HL-60/S4 treated with retinoic acid at 250 ng/mL for 4 days and 3 days (cell line): ENCODE data around the gene STEEP1.
"Not testable (repeated sequence)": the region's sequence is repeated elsewhere in the genome, so short reads cannot be mapped to it uniquely, and the experiment has no call there.

Source experiments
- in situ Hi-C: fragments of 300-500 bp; cut with MboI; formaldehyde crosslinking; loops from 2 replicates; pipeline ENCODE4 v1.7.0; 2022; ENCODE audit warnings: low sequenced_read_pairs

The STEEP1 gene

GRCh38 chrX:119537487-119537886 is 27.7 kb downstream of the STEEP1 start:
- in situ Hi-C loops: no loop called here

DNA sequence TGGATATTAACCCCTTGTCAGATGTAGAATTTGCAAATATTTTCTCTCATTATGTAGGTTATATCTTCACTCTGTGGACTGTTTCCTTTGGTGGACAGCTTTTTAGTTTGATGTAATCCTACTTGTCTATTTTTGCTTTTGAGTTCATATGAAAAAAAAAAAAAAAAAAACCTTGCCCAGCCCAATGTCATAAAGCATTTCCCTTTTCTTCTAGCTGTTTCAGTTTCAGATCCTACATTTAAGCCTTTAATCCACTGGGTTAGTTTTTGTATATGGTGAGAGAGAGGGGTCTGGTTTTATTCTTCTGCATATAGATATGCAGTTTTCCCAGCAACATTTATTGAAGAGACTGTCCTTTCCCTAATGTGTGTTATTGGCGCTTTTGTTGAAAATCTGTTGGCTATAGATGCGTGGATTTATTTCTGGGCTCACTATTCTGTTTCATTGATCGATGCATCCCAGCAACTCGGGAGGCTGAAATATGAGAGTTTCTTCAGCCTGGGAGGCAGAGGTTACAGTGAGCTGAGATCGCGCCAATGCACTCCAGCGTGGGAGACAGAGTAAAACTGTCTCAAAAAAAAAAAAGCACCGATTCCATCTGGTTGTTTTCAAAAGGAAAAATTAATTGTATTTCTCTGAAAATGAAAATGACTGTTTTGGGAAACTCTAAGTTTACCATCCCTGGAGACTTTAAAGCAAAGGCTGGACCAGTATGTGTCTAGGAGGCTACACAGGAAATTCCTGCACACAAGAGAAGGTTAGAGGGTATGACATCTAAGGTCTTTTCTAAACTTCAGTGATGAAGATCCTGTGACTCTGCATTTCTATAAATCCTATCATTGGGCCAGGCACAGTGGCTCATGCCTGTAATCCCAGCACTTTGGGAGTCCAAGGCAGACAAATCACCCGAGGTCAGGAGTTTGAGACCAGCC is 35.6 kb downstream of the STEEP1 start:
- in situ Hi-C loops: no loop called here

GRCh38 chrX:119523664-119524184 is 41.5 kb downstream of the STEEP1 start:
- in situ Hi-C loops: no loop called here

DNA sequence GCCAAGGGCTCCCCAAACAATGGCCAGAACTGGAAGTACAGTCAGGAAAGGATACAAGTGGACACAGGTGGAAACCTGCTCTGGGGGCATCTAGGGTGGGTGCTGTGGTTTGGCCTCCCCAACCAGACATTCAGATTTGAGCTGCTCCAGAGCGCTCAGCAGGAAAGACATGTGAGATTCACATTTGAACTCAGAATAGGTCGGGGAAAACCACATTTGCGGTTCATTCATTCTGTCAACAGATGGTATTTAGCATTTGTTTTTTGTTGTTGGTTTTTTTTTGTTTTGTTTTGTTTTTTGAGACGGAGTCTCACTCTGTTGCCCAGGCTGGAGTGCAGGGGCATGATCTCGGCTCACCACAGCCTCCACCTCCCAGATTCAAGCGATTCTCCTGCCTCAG is 44.0 kb downstream of the STEEP1 start:
- in situ Hi-C loops: no loop called here

DNA sequence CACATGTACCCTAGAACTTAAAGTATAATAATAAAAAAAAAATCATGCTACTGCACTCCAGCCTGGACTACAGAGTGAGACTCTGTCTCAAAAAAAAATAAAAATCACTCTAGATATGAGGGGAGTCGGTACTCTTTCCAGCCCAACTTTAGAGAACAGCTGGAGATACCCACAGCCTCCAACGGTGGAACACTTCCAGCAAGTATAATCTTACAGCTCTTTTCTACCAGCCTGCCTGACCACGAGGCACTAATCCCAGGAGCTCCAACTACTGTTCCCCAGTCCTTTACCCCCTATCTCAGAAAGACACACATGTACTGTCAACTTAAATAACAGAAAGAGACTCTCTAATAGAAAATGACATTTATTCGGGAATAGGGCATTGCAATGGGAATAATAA is 46.8 kb downstream of the STEEP1 start:
- in situ Hi-C loops: no loop called here

GRCh38 chrX:119516157-119516702 is 49.0 kb downstream of the STEEP1 start:
- in situ Hi-C loops: no loop called here

DNA sequence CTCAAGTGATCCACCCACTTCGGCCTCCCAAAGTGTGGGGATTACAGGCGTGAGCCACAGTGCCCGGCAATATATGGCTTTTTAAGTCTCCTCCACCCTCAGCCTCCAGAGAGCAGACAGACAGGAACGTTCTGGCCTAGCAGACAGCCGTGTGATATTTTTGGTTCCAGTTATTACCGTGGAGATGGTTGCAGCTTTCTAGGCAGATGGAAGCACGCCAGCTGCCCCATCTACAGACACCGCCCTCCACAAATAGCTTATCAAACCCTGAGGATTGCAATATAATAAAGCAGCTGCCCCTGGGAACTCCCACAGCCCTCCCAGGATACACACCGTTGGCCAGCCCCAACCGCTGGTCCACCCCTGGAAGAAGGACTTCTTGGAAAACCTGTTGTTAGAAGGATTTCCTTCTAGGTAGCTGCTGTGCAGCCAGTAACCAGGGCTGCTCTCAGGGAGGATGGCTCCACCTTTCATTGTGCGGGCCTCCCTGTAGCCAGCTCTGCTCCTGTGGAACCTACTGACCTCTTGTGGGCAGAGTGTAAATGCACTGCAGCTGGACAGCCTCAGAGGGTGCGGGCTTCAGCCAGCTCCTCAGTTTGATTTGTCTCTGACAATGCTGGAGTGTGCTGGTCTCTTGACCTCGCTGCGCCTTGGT is 52.9 kb downstream of the STEEP1 start:
- in situ Hi-C loops: no loop called here

GRCh38 chrX:119507206-119507605 is 58.0 kb downstream of the STEEP1 start:
- in situ Hi-C loops: no loop called here

DNA sequence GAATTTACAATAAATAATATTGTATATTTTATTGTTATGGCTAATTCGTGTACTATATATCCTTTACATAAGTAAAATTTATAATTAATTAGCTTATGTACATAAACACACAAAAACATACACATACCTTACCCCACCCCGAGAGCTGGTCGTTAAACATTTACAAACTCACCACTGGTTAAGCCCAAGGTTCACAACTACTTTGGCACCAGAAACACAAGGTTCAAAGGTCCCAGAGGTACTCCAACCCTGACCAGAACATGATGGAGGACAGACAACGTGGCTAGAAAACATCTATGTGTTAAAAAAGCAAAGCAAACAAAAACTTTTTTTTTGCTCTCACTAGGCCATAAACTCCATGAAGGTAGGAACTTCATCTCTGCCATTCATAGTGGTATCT is 59.3 kb downstream of the STEEP1 start:
- in situ Hi-C loops: no loop called here

- in situ Hi-C loops: not testable (repeated sequence)
Measured at GRCh38 chrX:119505145-119505544, 60.1 kb downstream of the STEEP1 start.

DNA sequence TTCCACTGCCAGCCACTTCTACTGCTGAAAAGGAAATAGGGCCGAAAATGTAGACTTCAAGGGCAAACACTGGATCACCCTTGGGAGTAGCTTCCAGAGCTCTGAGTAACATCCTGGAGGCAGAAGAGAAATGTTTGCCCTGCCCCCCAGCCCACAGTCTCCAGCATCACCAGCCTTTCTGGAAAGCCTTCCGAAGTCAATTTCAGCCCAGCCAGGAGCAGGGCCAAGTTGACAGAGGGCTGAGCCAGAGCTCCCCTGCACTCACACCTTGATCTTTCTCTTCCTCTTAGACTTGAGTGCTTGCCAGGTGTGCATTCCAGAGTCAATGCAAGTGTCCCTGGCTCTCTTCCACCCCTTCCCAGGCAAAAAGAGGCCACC is 61.7 kb downstream of the STEEP1 start:
- in situ Hi-C loops: no loop called here

GRCh38 chrX:119502727-119503483 is 62.3 kb downstream of the STEEP1 start:
- in situ Hi-C loops: no loop called here

DNA sequence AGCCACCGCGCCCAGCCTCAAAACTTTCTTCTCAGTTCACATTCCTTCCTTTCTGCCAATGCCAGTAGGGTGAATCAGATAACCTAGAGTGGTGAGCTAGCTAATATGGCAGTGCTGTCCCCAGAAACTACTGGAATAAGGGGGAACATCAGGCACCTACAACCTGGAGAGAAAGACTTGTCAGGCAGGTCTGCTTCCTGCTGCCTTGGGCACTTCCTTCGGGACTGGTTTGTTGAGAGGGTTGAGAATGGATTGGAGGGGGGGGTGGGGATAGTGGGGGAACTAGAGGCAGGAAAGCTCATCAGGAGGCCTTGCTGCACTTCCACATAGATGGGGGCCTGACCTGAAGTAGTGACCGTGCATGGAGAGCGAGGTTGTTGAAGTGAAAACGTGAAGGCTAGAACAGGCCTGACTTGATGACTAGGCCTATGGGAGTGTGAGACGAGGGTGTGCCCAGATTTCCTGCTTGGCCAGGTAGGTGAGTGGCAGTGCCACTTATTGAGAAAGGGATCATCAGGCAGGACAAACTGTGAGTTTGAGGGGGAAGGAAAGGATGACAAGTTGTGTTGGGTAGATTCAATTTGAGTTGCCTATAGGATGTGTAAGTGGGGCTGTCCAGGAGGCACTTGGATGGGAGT is 63.6 kb downstream of the STEEP1 start:
- in situ Hi-C loops: no loop called here

DNA sequence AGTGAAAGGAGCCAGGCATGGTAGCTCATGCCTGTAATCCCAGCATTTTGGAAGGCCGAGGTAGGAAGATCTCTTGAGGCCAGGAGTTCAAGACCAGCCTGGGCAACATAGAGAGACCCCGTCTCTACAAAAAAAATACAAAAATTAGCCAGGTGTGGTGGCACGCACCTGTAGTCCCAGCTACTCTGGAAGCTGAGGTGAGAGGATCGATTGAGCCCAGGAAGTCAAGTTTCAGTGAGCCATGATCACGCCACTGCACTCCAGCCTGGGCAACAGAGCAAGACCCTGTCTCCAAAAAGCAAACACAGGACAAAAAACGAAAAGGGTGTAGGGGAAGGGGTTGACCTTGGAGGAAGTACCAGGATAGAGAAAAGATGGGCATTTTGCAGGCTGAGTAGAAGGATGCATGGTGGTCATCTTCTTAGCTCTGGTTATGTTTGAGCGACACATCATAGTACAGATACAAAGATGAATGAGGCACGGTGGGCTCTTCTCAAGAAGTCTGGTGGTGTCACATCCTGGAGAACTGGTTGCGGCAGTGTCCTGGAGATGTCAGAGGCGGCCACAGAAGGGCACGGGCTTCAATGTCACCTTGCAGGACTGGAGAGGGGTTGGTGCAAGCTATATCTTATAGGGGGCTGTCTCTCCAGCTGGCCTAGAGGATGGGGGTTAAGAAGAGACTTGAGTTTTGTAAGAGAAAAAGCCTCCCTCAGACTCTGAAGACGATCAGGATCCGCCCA is 65.0 kb downstream of the STEEP1 start:
- in situ Hi-C loops: no loop called here

DNA sequence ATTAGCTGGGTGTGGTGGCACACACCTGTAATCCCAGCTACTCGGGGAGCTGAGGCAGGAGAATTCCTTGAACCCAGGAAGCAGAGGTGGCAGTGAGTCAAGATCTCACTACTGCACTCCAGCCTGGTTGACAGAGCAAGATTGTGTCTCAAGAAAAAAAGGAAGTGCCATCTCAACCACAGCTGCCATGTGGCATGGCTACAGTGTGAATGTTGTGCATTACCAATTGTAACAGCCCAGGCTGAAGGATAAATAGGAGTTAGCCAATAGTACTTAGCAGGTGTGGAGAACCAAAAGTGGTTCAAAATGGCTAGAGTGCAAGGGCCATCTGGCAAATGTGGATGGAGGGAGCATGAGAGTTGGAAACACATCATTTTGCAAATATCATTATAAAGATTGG is 68.0 kb downstream of the STEEP1 start:
- in situ Hi-C loops: no loop called here

- in situ Hi-C loops: no loop called here
Measured at GRCh38 chrX:119495734-119496726, 69.2 kb downstream of the STEEP1 start.

DNA sequence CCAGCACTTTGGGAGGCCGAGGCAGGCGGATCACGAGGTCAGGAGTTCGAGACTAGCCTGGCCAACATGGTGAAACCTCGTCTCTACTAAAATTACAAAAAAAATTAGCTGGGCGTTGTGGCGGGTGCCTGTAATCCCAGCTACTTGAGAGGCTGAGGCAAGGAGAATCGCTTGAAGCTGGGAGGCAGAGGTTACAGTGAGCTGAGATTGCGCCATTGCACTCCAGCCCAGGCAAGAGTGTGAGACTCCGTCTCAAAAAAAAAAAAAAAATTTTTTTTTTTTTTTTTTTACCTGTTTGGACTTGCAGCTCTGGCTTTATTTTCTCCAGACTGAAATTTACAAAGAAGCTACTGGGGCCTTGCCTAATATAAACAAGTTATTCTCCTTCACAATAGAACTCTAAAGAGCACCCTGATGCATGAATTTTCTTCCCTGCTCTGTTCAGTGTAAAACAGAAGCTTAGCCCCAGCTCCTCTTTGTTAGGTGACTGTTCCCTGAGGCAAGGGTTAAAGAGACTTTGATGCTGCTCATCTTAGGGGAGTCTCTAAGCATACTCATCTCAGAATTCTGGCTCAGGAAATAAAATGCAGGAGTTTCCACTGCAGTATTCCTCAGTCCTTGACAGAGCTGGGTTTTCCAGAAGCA is 71.2 kb downstream of the STEEP1 start:
- in situ Hi-C loops: not testable (repeated sequence)

DNA sequence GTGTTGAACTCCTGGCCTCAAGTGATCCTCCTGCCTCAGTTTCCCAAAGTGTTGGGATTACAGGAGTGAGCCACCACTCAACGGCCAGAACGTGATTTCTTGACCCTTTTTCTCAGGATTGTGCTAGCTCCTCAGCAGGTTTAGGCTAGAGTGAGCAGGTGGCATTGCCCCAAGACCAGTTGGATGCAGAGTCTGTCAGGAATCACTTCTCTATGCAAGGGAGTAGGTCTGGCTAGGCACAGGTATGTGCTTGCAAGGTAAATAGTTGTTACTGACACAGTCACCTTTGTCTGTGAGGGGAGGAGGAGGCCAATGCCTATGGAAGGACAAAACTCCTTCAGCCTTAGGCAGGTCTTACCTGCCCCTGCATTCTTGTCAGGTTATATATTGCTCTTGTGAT is 72.7 kb downstream of the STEEP1 start:
- in situ Hi-C loops: no loop called here
